Stimulated activated CD8-positive, alpha-beta memory T cell treated with anti-CD3 and anti-CD28 coated beads, Interleukin-7, amount 100 ng/mL, for 1 hour (primary cell): ENCODE results near the gene ZNF385D.

Experiments
- DNase-seq, 2 donors: peaks; one replicate each; pipeline ENCODE4 v3.0.0-alpha.2; 2020; ENCODE audit warnings: low read depth in 2 of 2

ZNF385D gene

DNA sequence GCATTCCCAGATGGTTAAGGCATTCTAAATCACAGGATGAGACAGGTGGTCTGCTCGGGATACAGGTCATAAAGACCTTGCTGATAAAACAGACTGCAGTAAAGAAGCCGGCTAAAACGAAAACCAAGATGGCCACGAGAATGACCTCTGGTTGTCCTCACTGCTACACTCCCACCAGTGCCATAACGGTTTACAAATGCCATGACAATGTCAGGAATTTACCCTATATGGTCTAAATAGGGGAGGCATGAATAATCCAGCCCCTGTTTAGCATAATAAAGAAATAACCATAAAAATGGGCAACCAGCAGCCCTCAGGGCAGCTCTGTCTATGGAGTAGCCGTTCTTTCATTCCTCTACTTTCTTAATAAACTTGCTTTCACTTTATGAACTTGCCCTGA is 151.1 kb downstream of the ZNF385D start:
- DNase-seq, result no peak

DNA sequence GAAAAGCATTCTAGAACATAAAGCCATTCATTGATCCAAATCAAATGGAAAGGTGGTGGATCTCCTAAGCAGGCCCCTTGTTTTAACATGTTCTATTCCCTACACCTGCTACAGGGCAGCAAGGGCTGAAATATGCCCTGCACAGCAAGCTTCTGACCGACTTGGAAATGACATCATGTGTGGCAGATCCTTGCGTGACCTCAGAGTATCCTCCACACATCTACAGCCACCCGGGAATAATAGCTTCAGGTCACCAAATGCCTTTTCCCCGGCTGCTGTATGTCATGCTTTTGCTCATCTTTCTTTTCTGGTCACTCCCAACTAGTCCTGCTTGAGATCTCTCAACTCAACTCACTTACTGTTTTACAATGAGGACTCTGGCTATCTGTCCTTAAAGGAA is 158.2 kb downstream of the ZNF385D start:
- DNase-seq, result no peak

DNA sequence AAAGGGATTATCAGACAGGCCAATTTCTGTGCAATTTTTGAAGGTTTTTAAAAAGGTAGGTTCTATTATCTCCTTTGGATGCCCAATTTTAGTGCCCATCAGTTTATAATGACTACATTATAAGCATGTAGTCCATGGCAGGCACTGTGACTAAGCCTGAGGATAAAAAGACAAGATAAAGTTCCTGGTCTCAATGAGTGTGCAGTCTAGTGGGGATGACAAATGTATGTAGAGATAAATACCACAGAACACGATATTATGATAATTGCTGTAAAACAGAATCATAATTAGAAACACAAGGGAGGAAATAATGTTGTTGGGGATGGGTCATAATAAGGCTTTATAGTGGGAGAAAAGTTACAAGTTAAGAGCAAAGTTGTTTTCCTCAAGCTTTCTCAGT is 163.1 kb downstream of the ZNF385D start:
- DNase-seq, result no peak

DNA sequence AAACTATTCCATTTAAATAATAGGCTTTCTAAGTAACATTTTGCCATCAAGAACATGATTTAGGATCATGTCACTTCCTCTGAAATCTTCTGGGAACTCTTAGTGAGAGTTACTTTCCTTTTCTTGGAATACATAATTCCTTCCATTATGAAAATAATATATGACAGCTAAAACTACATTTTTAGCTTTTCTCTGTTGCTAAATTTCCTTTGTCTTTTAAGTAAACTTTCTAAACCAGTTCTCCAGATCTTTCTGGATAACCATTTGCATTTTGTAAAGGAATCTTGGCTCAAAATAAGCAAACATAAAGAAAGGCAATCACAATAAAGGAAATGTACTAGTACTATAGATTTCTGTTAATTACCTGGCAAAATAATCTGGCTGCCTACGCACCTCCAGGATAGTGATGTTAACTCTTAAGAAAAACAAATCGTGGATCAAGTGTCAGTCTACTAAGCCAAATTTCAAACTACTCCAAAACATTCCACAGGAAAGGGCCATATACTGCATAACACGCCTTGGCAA is 165.7 kb downstream of the ZNF385D start:
- no peak for DNase-seq

DNA sequence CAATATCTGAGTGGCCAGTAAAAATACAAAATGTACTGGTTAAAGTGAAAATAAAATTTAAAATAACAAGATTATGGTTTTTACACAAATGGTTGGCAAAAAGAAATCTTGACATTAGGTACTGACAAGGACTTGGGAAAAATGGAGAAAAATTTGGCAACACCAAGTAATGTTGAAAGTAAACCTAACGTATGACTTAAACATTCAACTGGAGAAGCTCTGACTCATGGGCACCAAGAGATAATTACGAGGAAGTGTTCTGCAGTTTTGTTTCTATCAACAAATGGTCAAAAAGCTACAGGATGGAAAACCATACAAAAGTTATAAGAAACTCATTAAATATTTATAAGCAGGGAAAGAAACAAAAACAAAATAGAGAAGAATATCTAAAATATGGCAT is 177.7 kb downstream of the ZNF385D start:
- no peak for DNase-seq

DNA sequence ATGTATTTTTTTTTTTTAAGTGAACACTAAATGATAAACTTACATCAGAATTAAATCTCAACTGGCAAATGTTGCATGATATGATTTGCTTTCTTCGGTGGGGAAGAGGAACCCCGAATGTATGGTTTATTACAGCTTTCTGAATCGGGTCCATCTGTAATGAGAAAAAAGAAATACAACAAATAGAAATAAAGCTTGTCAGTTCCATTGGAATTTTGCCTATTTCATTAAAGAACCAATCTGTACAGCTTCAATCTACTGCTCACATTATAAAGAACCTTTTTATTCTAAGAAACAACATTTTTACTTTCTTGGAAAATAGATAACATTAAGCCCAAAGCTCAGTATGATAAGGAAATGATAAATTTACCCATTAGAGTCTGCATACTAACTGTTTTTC is 186.5 kb downstream of the ZNF385D start:
- no peak for DNase-seq

DNA sequence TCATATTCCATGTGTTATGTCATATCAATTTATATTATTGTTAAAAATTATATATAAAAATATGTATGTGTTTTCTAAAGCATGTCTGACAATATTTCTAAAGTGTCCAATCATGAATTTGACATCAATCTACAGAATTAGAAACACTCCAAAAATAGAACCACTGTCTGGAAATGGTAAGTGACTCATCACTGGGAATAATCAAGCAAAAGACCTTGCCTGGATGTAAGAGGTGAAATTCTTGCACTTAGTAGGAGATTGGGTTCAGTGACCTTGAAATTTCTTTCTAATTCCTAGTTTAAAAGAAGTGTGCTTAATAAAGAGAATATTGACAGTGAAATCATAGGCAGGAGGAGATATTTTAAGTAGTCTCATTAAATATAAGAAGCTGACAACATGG is 188.8 kb downstream of the ZNF385D start:
- no peak for DNase-seq

DNA sequence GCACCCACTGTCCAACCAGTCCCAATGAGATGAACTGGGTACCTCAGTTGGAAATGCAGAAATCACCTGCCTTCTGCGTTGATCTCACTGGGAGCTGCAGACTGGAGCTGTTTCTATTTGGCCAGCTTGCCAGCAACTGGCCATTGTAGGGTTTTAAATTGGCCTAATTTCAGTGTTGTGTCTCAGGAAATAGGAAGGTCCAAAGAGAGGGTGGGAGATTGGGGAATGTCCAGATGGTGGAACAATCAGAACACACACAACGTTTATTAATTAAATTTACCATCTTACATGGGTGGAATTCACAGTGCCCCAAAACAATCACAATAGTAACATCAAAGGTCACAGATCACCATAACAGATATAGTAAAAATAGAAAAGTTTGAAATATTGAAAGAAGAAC is 189.5 kb downstream of the ZNF385D start:
- no peak for DNase-seq

DNA sequence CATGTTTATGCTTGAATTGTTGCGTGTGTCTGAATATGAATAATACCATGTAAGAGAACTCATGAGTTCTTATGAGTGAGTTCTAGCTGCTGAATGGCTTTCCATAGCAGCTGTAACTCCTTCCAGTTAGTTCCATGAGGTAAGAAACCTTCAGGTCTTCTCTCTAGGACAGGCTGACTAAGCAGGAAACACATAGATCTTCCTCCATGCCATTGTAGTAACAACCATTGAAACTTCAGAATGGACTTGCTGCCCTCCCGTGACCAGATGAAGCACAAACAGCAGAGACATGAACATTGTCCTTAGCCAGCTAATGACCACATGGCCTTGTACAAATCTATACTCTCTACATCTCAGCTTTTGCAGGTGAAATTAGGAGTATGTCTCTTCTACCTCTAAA is 200.0 kb downstream of the ZNF385D start:
- DNase-seq, result no peak

DNA sequence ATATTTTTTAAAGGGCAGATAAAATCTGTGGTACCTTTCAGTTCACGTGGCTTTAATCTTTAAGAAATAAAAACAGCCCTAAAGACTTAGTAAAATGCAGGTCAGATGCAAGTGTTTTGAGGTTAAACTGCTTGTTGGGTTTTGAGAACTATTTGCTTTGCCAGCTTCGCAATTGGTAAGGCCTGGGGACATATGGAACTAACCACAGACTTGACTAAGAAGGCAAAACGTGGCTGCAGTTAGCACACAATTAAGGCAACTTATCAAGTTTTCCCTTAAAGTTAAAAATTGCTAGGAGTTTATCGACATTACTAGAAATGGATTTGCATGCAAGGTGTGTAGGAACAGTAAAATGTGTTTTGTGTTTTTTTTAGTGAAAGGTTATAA is 206.9 kb downstream of the ZNF385D start:
- DNase-seq, result no peak

DNA sequence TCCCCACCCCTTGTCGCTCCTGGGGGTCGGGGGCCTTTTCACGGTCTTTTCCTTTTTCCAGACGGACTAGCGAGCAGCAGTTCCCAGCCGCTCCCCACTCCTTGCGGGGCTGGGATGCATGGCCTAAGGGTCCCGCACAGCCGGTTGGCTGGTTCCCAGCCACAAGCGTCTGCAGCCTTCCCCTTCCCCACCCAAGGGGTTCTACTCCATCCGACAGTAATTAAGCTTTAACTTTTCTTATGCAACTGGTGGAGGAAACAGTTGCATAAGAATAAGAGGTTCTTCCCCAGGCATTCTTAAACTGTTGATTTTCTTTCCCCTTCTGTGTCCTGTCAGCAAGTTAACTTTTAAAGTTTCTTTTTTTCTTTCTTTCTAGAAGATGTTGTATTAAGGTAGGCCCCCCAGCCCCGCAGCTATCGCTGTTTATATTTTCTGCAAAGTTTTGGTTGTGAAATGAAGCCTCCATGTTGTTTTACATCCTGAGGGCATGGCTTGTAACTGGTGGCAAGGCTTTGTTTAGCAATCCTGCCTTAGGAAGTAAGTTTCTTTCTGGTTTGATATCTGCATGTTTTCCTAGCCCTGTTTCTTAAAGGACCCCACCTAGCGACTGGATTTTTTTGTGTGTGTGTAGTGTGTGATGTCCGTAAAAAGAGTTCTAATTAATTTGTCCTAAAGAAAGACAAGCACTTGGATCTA is 207.5 kb downstream of the ZNF385D start:
- DNase-seq, result no peak

DNA sequence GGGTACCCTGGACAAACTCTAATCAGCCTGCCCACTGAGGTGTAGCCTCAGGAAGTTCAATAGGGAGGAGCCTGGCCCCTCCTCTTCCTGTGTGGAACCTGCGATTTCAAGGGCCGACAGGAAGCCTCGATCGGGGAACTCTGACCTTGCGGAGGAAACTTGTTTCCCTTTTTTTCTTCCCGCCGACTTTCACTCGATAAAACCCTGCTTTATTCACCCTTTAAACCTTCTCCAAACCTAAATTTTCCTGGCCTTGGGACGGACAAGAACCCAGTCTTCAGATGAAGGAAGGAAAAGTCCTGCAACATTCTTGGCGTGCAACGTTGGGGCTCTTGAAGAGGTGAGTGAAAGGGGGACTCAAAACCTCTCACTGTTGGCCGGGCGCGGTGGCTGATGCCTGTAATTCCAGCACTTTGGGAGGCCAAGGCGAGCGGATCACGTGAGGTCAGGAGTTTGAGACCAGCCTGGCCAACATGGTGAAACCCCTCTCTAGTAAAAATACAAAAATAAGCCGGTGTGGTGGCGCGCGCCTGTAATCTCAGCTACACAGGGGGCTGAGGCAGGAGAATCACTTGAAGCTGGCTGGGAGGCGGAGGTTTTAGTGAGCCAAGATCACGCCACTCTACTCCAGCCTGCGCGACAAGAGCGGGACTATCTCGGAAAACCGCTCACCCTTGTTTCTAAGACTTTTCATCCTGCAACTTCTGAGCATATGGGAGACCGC is 208.2 kb downstream of the ZNF385D start:
- no peak for DNase-seq

DNA sequence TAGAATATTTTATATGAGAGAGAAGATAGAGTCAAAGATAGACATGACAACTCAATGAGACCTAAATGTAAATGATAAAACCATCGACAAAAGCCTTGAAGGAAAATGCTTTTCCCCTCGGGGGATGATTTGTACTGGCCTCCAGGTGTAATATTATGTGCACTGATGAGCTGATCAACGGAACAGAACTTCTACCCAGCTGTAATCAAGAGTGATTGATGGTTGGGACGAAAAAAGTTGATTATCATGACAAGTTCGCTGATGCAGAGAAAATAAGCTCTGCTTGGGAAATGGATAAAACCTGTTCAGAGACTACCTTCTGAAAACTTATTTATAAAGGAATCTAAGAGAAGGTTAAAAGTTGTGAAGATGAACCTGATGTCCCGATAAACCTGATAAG is 210.7 kb downstream of the ZNF385D start:
- DNase-seq, result no peak

DNA sequence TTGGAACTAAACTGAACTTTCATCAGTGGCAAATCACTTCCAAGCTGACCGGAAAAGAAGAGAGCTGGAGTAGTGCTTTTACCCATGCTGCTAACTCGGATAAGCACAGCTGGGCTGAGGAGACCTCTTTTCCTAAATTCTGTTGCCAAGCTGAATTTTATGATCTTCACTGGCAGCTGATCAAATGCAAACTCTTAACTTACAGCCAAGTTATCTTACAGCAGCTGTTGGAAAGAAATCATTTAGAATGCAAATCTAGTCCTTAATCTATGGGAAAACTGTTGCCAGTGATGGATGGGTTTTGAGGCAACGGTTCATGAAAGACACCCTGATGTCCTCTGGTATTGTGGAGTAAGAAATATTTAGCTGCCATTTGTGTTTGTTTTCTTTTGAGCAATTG is 216.5 kb downstream of the ZNF385D start:
- no peak for DNase-seq

DNA sequence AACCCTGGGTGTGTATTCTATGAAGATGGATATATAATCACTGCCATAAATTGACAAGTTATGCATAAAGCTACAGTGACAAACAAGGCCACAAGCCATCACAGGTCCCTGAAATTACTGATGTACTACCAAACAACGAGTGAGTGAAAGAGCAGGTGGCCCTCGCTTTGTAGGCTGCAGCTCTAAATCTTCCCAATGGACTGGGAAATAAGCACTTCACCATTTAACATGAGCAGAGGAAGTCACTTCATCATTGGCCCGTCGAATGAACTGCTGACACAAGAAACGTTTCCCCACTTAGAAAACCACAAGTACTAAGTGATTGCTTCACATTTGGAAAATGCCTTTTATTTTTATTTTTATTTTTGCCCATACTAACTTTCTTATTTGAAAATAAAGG is 218.0 kb downstream of the ZNF385D start:
- no peak for DNase-seq

DNA sequence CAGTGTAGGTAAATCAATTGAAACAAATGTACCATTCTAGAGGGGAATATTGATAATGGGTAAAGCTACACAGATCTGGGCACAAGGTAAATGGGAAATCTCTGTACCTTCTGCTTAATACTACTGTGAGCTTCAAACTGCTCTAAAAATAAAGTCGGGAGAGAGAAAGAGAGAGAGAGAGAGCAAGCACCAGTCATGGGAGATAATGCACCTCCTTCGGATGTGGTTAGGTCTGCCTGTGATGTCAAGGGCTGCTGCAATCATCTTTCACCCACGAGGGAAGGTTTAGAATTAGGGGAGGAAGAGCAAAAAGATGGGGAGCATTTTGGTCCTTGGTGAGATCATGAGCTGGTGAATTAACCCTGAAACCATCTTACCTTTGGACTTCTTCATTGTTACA is 219.1 kb downstream of the ZNF385D start:
- DNase-seq, result no peak

DNA sequence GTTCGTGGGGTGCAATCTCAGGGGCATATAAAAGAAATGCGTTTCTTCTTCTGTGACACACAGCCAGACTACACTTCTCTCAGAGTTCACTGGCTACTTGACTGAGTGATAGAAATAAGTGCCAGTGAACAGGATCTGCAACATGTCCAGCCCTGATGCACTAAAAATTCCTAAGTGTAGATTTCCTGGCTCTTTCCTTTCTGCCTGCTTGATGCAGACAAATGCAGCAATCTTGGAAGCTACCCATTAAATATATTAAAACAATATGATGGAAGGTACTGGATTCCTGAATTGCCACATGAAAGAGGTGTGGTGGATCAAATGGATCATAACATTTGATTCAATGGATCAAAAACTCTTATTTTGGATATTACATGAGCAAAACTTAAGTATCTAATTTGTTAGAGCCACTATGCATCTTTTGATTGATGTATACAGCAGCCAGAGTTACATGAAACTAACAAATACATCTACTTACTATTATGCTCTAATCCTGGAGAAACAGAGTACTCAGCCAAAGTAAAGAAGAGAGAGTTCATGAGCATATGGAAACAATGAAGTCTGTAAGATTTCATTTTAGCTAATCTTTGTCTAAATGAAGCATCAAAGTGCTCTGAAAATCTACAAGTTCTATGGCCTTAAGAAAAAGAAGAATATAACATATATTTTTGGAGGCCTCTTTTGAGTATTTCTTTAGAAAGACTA is 222.6 kb downstream of the ZNF385D start:
- DNase-seq, result no peak

DNA sequence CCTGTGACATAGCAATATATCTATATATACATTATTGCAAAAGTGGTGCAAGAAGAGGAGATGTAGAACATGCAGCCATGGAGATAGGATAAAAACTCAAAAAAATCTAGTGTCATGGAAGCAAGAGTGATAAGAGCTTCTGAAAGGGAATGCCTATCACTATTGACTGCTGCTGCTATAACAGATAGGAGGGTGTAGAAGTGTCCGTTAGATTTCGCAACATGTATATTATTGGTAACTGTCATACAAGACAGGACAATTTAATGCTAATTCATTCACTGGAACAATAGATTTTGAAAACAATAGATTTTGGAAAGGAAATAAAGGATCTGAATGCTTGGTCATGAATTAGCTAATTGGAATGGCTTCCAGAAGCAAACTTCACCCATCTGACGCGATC is 224.5 kb downstream of the ZNF385D start:
- DNase-seq, result no peak

DNA sequence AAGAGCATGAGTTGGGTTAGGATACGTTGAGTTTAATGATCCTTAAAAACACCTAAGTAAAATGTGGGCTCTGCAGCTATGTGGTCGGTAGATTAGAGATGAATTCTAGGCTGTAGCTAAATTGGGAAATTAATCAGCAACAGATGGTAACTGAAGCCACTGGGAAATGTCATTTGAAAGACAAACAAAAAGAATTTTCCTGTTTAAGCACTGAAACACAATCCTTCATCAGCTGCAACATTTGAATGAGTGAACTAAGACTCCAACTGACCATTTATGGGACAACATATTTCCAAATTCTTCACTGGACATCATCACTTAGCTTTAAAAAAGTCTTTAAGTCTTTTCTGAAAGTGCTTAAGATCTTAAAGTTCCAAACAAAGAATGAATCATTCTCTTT is 226.9 kb downstream of the ZNF385D start:
- DNase-seq, result no peak

DNA sequence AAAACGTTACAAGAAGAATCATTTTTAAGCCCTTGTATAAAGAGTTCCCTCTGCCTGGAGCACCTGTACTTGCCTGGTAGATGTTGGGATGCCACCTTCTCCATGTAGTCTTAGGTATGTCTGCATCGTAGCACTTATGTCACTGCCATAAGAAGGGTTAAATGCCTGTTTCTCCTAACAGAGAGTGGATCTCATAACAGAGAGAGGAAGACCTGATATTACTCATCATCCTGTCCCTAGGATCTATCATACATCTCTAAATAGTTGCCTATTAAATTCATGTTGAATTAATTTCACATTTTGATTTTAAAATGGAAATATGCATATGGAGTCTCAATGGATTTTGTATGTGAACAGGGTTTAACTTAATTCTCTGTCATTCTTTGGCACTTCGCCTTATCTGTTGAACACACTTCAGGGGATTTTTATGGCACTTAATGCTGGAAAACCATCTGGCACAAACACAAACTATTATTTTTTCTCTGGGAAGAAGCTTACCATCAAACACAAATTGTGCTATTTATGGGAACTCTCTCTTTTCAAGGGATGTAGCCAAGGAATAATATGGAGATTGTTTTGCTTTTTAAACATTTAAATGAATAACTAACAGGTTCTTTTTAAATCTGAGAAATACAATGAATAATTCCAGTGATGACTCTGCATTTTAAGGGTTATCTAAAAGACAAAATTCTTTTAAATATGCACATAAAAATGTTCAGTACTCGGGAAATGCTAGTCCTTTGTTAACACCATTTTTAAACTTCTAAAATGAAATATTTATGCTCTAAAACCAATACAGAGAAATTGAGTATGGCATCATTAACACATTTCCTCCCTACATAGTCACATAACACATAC is 230.7 kb downstream of the ZNF385D start:
- DNase-seq, result no peak

DNA sequence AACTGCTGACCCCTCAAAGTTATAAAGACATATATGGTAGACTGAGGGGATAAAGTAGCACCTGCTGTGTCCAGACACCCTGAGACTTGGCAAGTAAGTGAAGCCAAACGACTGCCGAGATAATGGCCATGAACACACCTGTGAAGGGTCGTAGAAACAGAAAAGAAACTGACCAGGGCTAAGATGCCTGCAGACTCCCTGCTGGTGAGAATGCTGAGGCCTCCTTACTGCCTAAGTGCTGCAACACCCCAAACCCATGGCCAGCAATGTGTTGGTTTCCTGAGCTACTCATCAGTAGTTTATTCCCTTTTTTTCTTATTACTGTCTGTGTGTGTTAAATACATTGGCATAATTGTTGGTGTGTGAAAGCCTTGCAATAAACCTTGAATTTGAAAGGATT is 233.8 kb downstream of the ZNF385D start:
- no peak for DNase-seq

DNA sequence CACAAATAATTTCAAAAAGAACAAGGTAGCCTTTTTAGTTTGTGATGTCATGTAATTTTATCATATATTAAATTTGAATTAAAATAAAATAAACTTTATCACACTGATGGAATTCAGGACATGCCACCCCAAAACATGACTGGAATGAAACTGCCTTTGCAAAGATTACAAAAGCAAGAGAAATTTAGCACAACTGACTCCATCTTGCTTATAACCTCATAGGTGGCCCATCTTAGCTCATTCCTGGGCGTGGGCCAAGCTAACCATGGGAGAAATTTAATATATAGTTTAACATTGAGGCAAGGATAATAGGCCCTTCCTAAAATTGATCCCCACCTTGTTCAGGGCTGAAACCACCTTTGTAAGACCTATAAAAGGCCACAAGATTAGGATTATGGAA is 235.6 kb downstream of the ZNF385D start:
- DNase-seq, result no peak
